Pancreas (tissue), 10 donors: ENCODE data around the gene TENM4. TPM values are rescaled to one million over a fixed set of nuclear protein-coding genes. Genes with fewer than 3 reads are reported as not detected.

Source experiments
- ATAC-seq, 4 donors: fragments of 200-7000 bp; cut with Tn5 transposase; one replicate each; pipeline versions ENCODE4 v1.8.0 to v1.9.1; 2020; ENCODE audit warnings: mild to moderate bottlenecking in 4 of 4, moderate library complexity in 4 of 4
- DNase-seq, 6 donors: peaks; one replicate each; pipeline ENCODE4 v3.0.0-alpha.2; 2020
- FAIRE-seq: peaks from 2 replicates; lab custom pipeline; 2012; peaks lifted over from hg19 to GRCh38; lab: Jason Lieb, UNC
- H3K27ac ChIP-seq, 4 donors: fragments of 200-600 bp; sonication (generic); 1 replicate in 3 of 4; 2 replicates in 1 of 4; pipeline versions ENCODE4 v1.5.0 to v1.8.0; 2020
- H3K27me3 ChIP-seq, 4 donors: fragments of 200-600 bp; one replicate each; pipeline ENCODE4 v1.8.0; 2021
- H3K36me3 ChIP-seq, 3 donors: fragments of 200-600 bp; sonication (generic) in 1 of 3; one replicate each; pipeline versions ENCODE4 v1.5.0 to v1.8.0; 2020 to 2021
- H3K4me1 ChIP-seq, 3 donors: fragments of 200-600 bp; one replicate each; pipeline ENCODE4 v1.8.0; 2021
- H3K4me3 ChIP-seq, 4 donors: fragments of 200-600 bp; sonication (generic) in 2 of 4; one replicate each; pipeline versions ENCODE4 v1.5.0 to v1.8.0; 2020 to 2021
- H3K9me3 ChIP-seq, 4 donors: fragments of 200-600 bp; one replicate each; pipeline ENCODE4 v1.8.0; 2021
- CTCF ChIP-seq, 4 donors: fragments of 200-600 bp; sonication (generic) in 3 of 4; IDR thresholded peaks; one replicate each; pipeline versions ENCODE4 v1.5.0 to v1.8.0; 2021; ENCODE audit warnings: antibody characterized with exemption in 4 of 4
- WGBS, 2 donors: extraction: QIAGEN DNeasy Blood & Tissue Kit; methylation state at CpG; one replicate each; pipeline ENCODE4 v1.1.7; 2013; 5-methylcytosine and 5-hydroxymethylcytosine counted together
- intact Hi-C, 3 donors: fragments of 100-400 bp; cut with DNase I; formaldehyde crosslinking; loops; one replicate each; pipeline versions ENCODE4 v1.11.1 to v1.14.2; 2022
- polyA plus RNA-seq, 2 donors: library from polyadenylated mRNA; stranded (reverse); fragments of 200-250 nt; gene quantifications; one replicate each; pipeline ENCODE4 v1.2.3, GENCODE V29; 2013
- total RNA-seq, 6 donors: library from RNA; stranded (reverse); fragmentation: NEBNext Ultra II Directional in 4 of 6; extraction: Animal tissue kit (Norgen Biotek cat#: 25700) in 4 of 6; gene quantifications; one replicate each; pipeline versions ENCODE4 v1.2.1 to v1.2.4, GENCODE V29; 2021 to 2023
- donor health status: healthy with polysubstance abuse.
- donor health status: DM: no; HTN: no; CAD: no; lungs with moderate emphysema.
- donor health status: DM: no; HTN: no; CAD: no.
- donor health status: control.
- donor health status: control.
- donor health status: Bipolar disorder and iron deficiency.
- donor health status: DM: yes; HTN: yes; CAD: no.
- donor health status: DM: no; HTN: no; CAD: no.
- donor health status: DM: no; HTN: no; CAD: no.
- donor health status: DM: yes; HTN: yes; CAD: no.

TENM4 gene
- total and polyA plus RNA-seq, 8 donors, result 0.37 to 6.8 (median 1.3) TPM

GRCh38 chr11:78740199-78741071, 700.4 kb downstream of the TENM4 start:
- H3K4me3 ChIP-seq, result no peak overlapping the region
- no peaks in the 10 kb centered on the region for H3K27me3 ChIP-seq
- peaks cover 4 to 12% (median 7%) of the 10 kb centered on the region in 3 donors for H3K4me1 ChIP-seq
- FAIRE-seq, result no peak
- WGBS, 2 donors, result 82 to 87% methylated on average over 12 of the region's 12 CpGs
- no peaks in the 10 kb centered on the region for H3K36me3 ChIP-seq
- TF ChIP-seq CTCF (IDR thresholded peaks at IDR 0.05), result no peak
- no peak for DNase-seq
- H3K27ac ChIP-seq, result no peak overlapping the region
- no peaks in the 10 kb centered on the region for H3K9me3 ChIP-seq
- intact Hi-C loops, result no loop called here
- no peak for ATAC-seq

GRCh38 chr11:78737891-78738290, 702.9 kb downstream of the TENM4 start:
- no peak for DNase-seq
- Histone ChIP-seq H3K36me3 (no peaks in the 10 kb centered on the region), H3K27me3 (no peaks in the 10 kb centered on the region), H3K4me3 (no peak overlapping the region), H3K27ac (no peak overlapping the region), H3K4me1 (peaks cover 4 to 9% (median 6%) of the 10 kb centered on the region in 3 donors), H3K9me3 (no peaks in the 10 kb centered on the region)
- 95% methylated on average over 1 of the region's 1 CpG for WGBS, 2 donors
- TF ChIP-seq CTCF (IDR thresholded peaks at IDR 0.05), result no peak
- intact Hi-C loops, result no loop called here
- ATAC-seq, result no peak
- no peak for FAIRE-seq

- no peak overlapping the region for H3K27ac ChIP-seq
Measured at GRCh38 chr11:78737301-78737700, 703.5 kb downstream of the TENM4 start.

GRCh38 chr11:78735711-78736110, 705.1 kb downstream of the TENM4 start:
- no peak for TF ChIP-seq CTCF (IDR thresholded peaks at IDR 0.05)
- intact Hi-C loops, result no loop called here
- no peak overlapping the region for H3K4me3 ChIP-seq
- no peaks in the 10 kb centered on the region for H3K27me3 ChIP-seq
- FAIRE-seq (no peak), DNase-seq (no peak), ATAC-seq (no peak)
- H3K9me3 ChIP-seq, result no peaks in the 10 kb centered on the region
- H3K36me3 ChIP-seq, result no peaks in the 10 kb centered on the region
- no peaks in the 10 kb centered on the region for H3K4me1 ChIP-seq
- H3K27ac ChIP-seq, result no peak overlapping the region

More at GRCh38 chr11:78737301-78737700, 703.5 kb downstream of the TENM4 start:
- 78 to 97% methylated on average over 3 of the region's 3 CpGs for WGBS, 2 donors
- intact Hi-C loops, result no loop called here
- no peaks in the 10 kb centered on the region for H3K27me3 ChIP-seq
- ATAC-seq (no peak), FAIRE-seq (no peak), DNase-seq (no peak)
- H3K36me3 ChIP-seq, result no peaks in the 10 kb centered on the region
- TF ChIP-seq CTCF (IDR thresholded peaks at IDR 0.05), result no peak
- H3K4me3 ChIP-seq, result no peak overlapping the region
- peaks cover 2 to 4% (median 3%) of the 10 kb centered on the region in 3 donors for H3K4me1 ChIP-seq
- H3K9me3 ChIP-seq, result no peaks in the 10 kb centered on the region

GRCh38 chr11:78733031-78733430, 707.8 kb downstream of the TENM4 start:
- H3K36me3 ChIP-seq, result no peaks in the 10 kb centered on the region
- H3K27me3 ChIP-seq, result no peaks in the 10 kb centered on the region
- DNase-seq (no peak), FAIRE-seq (no peak), ATAC-seq (no peak)
- no peaks in the 10 kb centered on the region for H3K4me1 ChIP-seq
- intact Hi-C loops, result no loop called here
- no peak overlapping the region for H3K27ac ChIP-seq
- no peak for TF ChIP-seq CTCF (IDR thresholded peaks at IDR 0.05)
- no peak overlapping the region for H3K4me3 ChIP-seq
- no peaks in the 10 kb centered on the region for H3K9me3 ChIP-seq
